ENCODE measurements around the gene UBE2V1. TPM values are rescaled to one million over a fixed set of nuclear protein-coding genes. Genes with fewer than 3 reads are reported as not detected.

UBE2V1 gene
- total and polyA plus RNA-seq, 2 of the 13 experiments (the other 11 are each of a cell fraction or from before 2014, with no cell fraction given), result 81.3 to 132 TPM

- TF ChIP-seq ZBTB49 (CRISPR knock-in tag; IDR thresholded peaks at IDR 0.05; ENCODE audit: borderline replicate concordance) (peak; percentile 50; the same call in 1 of the 2 replicates), ZNF382 (CRISPR knock-in tag; IDR thresholded peaks at IDR 0.05; ENCODE audit: borderline replicate concordance) (no peak), ZBTB10 (CRISPR knock-in tag; IDR thresholded peaks at IDR 0.05; ENCODE audit: borderline replicate concordance) (no peak; the same call in 1 of the 2 replicates), TBL1XR1 (IDR thresholded peaks at IDR 0.05; ENCODE audit: borderline replicate concordance, low read length, partially characterized antibody) (peak; percentile 42), JDP2 (CRISPR knock-in tag; IDR thresholded peaks at IDR 0.05; ENCODE audit: borderline replicate concordance) (no peak; the same call in 1 of the 2 replicates), MLX (CRISPR knock-in tag; IDR thresholded peaks at IDR 0.05) (peak; percentile 71), ZNF510 (CRISPR knock-in tag; IDR thresholded peaks at IDR 0.05; ENCODE audit: low read depth) (0 out of 2 replicates have a peak, but pooled peaks have one; percentile 74), HOXA9 (CRISPR knock-in tag; IDR thresholded peaks at IDR 0.05; ENCODE audit: borderline replicate concordance) (peak; percentile 88; the same call in 1 of the 2 replicates), SMAD1 (CRISPR knock-in tag; IDR thresholded peaks at IDR 0.05; ENCODE audit: borderline replicate concordance, low read depth) (no peak; the same call in 1 of the 2 replicates), JUN (CRISPR knock-in tag; IDR thresholded peaks at IDR 0.05) (peak; percentile 61), FOXO1 (CRISPR knock-in tag; IDR thresholded peaks at IDR 0.05) (peak; percentile 81), ZXDC (CRISPR knock-in tag; IDR thresholded peaks at IDR 0.05) (no peak), NCOA5 (CRISPR knock-in tag; IDR thresholded peaks at IDR 0.05) (no peak), ZNF362 (CRISPR knock-in tag; IDR thresholded peaks at IDR 0.05; ENCODE audit: borderline replicate concordance) (peak; percentile 92), PPARG (CRISPR knock-in tag; conservative IDR thresholded peaks at IDR 0.05) (peak; percentile 87), ZNF782 (CRISPR knock-in tag; IDR thresholded peaks at IDR 0.05; ENCODE audit: borderline replicate concordance) (no peak; the same call in none of the 2 replicates)
Measured at GRCh38 chr20:50071039-50071888, 41.7 kb downstream of the UBE2V1 start (continued).
